IPS-NIHi7 (cell line): ENCODE results near the gene DVL2.
"Not testable (repeated sequence)": the region's sequence is repeated elsewhere in the genome, so short reads cannot be mapped to it uniquely, and the experiment has no call there.

ENCODE experiments used
- DNase-seq: peaks from one replicate; pipeline ENCODE4 v3.0.0; 2012; ENCODE audit warnings: mixed read lengths; ENCODE audit errors: extremely low spot score

DVL2 gene

GRCh38 chr17:7256766-7257456 lies 22.6 kb upstream of the DVL2 start:
- DNase-seq: no peak

DNA sequence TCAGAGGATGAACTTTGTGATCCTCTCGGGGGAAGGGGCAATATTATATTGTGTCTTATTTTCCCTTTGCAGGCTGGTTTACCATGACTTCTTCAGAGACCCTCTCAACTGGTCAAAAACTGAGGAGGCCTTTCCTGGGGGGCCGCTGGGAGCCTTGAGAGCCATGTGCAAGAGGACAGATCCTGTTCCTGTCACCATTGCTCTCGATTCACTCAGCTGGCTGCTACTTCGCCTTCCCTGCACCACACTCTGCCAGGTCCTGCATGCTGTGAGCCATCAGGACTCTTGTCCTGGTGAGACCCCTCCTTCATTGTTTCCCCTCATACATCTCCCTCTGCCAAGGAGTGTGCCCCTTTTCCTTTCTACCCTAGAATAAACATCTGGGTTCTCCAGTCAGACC lies 20.2 kb upstream of the DVL2 start:
- no peak for DNase-seq

DNA sequence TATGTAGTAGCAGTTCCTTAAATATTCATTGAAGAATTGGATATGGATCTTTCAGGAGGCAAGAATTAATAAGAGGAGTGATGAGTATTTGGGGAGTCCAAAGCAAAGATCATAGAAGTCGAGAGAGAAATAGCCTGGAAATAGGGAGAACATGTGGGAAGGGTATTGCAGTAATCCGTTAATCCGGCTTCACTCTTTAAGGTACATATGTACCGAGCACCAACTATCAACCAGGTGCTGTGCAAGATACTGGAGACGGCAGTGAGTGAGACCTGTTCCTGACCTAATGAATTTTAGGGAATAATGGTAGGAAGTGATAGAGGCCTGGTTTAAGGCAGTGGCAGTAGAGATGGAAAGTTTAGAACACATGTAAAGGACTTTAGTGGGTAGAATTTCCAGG lies 18.8 kb upstream of the DVL2 start:
- no peak for DNase-seq

DNA sequence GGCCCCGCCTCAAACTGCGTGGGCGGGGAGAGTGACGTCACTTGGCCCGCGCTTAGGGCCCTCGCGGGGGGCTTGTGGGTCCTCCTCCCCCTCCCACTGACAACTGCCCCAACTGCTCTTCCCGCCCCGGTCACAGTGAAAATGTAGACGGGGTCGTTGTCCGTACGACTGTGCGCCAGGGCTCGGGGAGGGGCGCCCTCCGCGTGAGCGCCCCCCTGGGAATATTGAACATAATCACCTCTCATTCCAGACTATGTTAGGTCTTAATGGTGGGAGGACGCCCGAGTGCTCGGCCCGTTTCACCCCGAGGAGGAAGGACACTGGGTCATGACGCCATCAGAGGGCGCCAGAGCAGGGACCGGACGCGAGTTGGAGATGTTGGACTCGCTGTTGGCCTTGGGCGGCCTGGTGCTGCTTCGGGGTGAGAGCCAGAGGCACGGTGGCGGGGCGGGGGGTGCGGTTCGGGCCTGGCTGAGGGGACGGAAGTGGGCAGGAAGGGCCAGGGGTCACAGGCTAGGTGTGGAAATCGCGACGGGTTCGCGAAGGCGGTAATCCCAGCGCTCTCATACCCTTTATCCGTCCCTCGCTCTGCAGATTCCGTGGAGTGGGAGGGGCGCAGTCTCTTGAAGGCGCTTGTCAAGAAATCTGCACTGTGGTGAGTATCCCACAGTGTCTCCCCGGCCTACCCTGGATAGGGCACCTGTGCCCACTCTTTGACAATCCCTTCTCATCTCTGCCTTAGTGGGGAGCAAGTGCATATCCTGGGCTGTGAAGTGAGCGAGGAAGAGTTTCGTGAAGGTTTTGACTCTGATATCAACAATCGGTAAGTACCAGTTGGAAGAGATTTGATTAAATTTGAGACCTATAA lies 18.1 kb upstream of the DVL2 start, which contains the start of gene ELP5:
TSS of gene ELP5 (plus strand) at position 40 of the 868 bp plus-strand sequence. CDS start at position 376, 336 bp downstream.
- DNase-seq: peak; percentile 87

GRCh38 chr17:7251661-7252175 lies 17.4 kb upstream of the DVL2 start, which contains the start of gene CTDNEP1:
TSS of gene CTDNEP1 (minus strand) at chr17:7251734. CDS start at chr17:7251296, 438 bp downstream.
- peak; percentile 63 for DNase-seq

DNA sequence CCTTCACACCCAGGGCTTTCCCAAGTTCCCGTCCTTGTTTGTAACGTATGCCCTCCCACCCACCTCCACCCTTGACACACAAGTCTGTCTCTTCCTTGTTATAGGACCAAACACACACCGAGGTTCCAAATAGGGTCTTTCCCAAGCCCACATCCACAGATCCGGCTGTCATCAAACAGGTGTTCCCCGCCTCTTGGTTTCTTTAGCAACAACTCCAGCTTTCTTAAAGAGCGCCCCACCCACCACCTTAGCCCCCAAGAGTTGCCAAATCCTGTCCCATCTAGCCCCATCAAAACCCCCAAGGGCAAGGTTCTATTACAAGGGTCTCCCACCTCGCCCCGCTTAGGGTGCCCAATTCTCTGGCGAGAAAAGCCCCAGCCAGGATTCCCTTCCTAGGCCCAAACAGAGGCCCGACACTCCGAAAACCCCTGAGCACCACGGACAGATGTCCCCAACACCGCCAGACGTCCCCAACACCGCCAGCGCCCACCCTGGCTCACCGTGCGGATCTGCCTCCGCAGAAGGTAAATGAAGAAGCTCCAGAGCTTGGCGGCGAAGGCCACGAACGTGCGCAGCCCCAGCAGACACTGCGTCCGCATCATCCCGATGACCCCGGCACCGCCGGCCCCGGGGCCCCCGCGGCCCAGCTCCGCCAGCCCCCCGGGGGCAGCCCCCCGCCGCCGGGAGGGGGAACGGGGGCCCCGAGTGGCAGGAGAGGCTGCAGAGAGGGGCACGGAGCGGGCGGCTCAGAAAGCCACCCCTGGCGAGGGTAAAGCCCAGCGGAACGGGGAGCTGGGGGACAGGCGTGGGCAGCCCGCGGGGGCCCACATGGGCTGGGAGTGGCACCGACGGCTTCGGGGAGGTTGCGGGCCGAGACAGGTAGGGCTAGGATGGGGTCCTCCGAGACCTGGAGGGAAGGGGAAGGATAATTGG lies 16.6 kb upstream of the DVL2 start:
- no peak for DNase-seq

- DNase-seq: no peak
Observed at GRCh38 chr17:7249830-7250229, 15.5 kb upstream of the DVL2 start.

- DNase-seq: no peak
Observed at GRCh38 chr17:7249214-7249613, 14.9 kb upstream of the DVL2 start.

DNA sequence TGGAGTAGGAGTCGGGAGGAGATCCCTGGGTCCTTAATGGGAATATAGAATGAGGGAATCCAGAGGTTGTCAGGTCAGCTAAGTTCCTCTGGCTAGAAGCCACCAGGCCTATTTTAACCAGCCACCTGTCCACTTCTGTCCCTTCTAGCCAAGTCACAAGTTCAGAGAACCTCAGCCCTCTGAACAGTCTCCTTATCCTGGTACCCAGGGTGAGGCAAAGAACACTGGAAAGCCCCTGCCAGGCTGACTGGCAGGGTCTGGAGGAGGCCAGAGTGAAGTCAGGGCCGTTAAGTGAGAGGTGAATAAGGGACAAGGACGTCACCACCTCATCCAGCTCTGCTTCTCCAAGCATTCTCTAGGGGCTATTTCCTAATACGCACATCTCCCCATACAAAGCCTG lies 14.5 kb upstream of the DVL2 start:
- no peak for DNase-seq

GRCh38 chr17:7246779-7247178 lies 12.5 kb upstream of the DVL2 start:
- no peak for DNase-seq

DNA sequence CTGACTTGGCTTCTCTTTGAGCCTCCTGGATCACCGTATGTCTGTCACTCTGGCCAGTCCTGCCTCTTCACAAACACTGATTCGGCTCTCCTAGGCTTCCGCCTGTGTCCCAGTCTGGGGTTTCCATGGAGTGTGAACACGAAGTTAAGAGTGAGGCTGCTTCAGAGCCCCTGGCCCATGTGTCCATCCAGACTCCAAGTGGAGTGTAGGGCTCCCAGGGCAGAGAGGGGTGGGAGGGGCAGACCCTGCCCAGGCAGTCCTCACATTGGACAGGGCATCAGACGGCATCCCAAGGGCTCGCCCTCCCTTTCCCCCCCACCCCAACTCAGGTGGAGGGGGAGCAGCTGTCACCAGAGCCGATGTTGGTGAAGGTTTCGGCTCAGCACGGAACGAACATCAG lies 9.5 kb upstream of the DVL2 start:
- not testable (repeated sequence) for DNase-seq

- DNase-seq: no peak
Observed at GRCh38 chr17:7243453-7243729, 9.1 kb upstream of the DVL2 start.

DNA sequence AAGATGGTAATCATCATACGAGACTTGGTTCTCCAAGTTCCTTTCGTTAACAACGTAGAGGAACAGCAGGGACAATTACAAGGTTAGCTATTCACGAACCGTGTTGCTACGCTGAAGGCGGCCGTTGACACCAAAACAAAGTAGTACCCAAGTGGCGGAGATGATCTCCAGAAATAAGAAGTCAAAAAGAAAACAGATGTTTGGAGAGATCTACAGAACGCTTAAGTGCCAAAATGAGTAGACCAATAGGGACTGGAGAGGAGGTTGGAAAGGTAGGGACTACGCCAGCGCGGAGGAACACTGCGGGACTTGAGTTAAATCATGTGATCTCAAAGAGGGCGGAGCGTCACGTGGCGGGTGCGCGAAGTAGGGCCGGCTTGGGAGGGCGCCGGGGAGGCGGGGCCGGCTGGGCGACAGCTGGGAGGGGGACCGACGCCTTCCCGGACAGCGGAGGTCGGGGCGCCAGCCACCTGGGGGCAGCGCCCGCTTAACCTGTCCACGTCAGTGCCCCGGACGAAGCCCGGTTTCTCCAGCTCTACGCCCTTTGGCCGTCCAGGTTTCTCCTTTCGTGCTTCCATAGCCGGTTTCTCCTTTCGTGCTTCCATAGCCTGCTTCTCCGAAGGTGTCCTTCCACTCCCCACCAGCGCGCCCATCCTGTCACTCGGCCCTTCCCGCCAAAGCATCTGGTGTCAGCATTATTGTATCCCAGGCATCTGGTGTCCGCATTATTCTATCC lies 8.6 kb upstream of the DVL2 start:
- DNase-seq: peak; percentile 86

- peak; percentile 65 for DNase-seq
Observed at GRCh38 chr17:7241783-7242716, 7.7 kb upstream of the DVL2 start, which contains the start of gene GABARAP. TSS of gene GABARAP (minus strand) at chr17:7242449. CDS start at chr17:7242330, 119 bp downstream.

GRCh38 chr17:7241090-7241733 lies 6.9 kb upstream of the DVL2 start:
- no peak for DNase-seq

DNA sequence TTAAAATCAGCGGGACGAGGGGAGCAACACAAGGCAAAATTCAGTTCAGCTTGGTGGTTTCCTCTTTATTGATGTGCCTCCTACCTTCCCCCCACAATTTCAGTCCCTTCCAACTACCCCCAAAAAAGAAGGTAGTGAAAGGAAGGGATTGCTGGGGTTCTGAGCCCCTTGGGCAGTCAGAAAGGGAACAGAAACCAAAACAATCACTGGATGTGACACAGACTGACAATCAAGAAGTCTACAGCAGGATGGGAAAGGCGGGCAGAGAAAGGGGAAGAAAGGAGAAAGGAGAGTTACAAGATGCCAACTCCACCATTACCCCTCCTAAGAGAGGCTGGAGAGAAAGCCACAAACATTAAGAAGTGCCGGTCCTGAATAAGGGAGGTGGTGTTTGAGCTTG lies 6.1 kb upstream of the DVL2 start:
- no peak for DNase-seq

GRCh38 chr17:7239091-7240027 lies 5.0 kb upstream of the DVL2 start, which contains the start of gene PHF23:
TSS of gene PHF23 (minus strand) at chr17:7239457. CDS start at chr17:7239279, 178 bp downstream.
- peak; percentile 93 for DNase-seq
